NOMO-1 treated with DMSO at 0.1 percent for 48 hours (cell line): ENCODE measurements around the gene IGF1R.

Experiments used
- DNase-seq: peaks from one replicate; lab custom pipeline; 2025; ENCODE audit not compliant: unreplicated experiment; lab: John Stamatoyannopoulos, UW

Gene IGF1R

DNA sequence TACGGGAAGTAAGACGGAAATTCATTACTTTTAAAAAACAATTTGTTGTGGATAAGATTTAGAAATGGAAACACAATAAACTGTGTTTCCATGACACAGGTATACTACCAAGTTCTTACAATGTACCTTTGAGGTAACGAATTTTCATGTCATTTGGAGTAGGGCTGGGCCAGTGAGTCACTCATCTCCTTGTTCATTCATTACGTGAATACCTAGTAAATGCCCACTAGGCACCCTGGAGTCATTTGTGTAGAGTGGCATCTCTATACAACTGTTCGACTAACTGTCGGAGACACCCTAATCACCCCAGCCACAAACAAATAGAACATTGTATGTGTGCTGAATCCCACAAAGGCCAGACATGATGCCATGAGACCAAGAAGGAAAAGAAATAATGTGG lies 94.8 kb downstream of the IGF1R start:
- no peak for DNase-seq

- no peak for DNase-seq
Measured at GRCh38 chr15:98744506-98744905, 96.2 kb downstream of the IGF1R start.

DNA sequence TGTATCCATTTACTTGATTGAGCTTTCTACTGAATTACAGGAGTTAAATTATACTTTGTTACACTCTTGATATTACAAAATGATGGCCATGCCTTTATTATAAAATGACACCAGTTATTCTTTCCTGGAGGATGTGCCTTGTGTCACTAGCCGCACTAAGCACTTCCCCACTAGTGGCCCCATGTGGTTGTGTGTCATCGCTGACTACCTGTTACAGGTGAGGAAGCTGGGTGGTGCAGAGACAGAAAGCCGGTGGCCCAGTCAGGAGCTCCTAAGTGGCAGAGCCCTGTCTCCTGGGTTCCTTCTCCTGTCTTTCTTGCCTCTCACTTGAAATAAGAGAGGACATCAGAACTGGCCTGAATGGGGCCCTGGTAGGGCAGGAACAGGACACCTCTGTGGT lies 96.8 kb downstream of the IGF1R start:
- no peak for DNase-seq

- peak; percentile 14 for DNase-seq
Measured at GRCh38 chr15:98745650-98746374, 97.5 kb downstream of the IGF1R start.

GRCh38 chr15:98746375-98747155 lies 98.2 kb downstream of the IGF1R start:
- no peak for DNase-seq

DNA sequence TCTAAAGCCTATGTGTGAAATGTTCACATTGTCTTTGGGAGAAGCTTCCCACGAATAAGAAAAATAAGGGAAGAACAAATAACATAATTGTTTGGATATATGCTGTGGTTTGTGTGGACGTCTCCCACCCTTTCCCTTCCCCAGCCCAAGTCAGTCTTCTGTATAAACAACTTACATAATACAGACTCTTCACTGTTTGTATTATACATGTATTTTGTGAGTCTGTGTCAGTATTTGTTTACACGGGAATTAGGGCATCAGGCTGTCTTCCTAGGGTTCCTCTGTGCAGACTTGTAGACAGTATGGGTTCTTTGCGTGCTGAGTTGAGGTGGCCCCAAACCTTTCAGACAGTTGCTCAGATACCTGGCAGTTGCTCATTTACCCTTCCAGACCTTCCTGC lies 103.4 kb downstream of the IGF1R start:
- DNase-seq: no peak

- DNase-seq: no peak
Measured at GRCh38 chr15:98753726-98754656, 105.7 kb downstream of the IGF1R start.

DNA sequence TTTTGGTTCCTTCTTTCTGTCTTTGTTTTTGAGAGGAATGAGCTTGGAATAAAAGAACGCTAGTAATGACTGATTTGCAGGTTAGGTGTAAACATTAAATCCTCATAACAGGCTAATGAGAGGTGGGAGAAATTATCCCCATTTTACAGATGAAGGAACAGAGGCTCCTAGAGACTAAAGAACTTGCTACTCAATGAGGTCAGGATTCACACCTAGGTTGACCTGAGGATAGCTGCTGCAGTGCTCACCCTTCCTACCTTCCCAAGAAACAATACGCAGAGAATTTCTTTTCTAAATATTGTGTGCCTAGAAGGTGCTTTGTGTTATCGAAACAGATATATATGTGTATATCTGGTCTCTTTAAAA lies 106.3 kb downstream of the IGF1R start:
- no peak for DNase-seq

DNA sequence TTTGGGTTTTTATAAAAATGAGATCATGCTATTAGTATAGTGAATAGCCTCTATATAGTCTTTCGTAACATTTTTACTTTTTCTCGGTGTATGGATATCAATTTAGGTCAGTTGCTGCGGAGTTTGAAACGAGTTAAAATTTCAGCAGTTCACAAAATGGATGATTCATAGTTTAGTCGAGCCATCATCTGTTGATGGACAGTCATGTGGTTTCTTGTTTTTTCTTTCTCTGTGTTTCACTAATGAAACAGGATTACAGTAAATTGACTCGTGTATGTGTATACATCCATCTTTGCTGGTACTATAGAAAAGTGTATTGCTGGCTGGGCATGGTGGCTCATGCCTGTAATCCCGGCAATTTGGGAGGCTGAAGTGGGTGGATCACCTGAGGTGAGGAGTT lies 106.8 kb downstream of the IGF1R start:
- DNase-seq: no peak

DNA sequence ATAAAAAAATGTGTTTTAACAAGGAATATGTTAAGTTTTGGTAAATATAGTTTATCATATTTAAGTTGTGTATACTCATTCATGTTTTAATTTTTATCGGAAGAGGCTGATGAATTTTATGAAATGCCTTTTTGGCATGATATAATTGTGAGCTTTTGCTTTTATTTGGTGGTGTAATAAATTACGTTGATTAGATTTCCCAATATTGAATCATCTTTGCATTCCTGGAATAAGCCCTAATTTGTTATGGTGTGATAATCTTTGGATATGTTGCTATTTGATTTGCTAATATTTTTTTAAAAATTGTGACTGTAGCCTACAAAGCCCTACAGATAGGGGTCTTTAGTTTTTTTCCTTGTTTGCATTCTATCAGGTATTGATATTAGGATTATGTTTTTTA lies 107.4 kb downstream of the IGF1R start:
- DNase-seq: no peak

DNA sequence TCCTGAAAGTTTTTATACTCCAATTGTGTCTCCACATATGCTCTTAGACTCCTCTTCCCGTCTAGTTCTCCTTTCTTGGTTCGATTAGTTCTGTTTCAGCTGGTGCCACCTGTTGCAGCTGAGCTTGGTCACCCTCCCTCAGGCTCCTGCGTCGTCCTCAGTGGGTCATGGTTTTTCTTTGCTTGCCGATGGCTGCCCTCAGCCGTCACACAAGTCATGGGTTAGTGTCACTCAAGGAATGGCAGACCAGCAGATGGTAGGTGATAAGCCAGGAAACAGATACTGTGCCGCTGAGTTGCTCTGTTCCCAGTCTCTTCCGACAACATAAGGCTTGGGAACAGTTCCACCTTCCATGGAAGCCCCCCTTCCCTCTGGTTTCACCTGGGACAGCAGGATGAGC lies 109.9 kb downstream of the IGF1R start:
- no peak for DNase-seq

- no peak for DNase-seq
Measured at GRCh38 chr15:98759277-98759676, 110.9 kb downstream of the IGF1R start.

DNA sequence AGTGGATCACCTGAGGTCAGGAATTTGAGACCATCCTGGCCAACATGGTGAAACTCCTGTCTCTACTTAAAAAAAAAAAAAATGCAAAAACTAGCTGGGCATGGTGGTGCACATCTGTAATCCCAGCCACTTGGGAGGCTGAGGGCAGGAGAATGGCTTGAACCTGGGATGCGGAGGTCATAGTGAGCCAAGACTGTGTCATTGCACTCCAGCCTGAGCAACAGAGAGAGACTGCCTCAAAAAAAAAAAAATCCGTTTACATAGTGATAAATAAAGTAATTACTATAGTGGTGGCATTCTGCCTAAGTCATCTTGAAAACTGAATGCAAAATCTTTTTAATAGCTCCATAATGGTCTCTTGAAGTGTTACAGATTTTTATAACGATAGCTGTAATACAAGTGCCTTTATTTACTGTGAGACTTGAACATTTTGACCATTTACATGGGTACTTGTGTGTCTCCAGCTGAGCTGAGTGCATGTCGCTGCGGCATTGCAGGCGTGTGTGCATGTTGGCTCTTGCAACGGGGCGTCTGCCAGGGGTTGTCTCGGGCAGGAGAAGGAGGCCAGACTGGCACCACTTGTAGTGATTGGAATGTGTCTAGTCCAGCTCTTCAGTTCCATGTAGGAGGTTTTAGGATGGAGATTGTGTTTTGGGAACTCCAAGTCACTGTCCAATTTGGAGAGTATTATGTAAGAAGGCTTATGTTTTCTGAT lies 111.9 kb downstream of the IGF1R start:
- no peak for DNase-seq

DNA sequence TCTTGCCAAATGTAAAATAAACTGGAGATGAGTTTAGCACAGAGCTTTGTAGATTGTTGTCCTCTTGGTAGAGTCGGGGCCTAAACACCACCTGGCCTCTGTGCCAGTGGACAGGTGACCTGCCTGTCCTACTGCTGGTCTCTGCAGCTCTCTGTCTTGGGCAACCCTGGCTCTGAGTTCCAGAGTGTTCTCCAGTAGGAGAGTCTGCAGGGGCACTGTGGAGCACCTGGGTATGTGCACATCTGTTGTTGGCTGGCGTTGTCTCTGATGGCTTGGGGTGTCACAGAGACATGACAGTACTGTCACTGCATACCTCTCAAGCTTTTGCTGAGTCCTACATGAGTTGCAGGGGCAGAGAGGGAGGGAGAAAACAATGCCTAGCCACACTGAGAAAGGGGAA lies 112.6 kb downstream of the IGF1R start:
- no peak for DNase-seq

DNA sequence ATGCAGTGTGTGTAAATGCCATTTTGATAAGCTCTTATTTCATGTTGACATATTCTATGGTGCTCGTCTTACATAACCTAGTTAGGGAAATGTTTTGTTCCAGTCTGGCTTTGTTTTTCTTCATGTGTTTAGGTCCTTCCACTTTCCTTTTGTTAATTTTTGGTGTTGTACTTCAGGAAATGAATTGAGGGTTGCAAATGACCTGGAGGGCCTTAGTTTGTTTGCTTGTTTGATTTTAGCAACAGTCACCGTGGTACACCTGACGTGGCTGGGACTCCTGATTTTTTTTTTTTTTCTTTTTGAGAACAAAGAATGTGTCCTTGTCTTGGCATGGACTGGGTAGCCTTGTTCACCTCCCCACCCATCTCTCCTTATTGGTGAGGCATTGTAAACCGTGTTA lies 114.8 kb downstream of the IGF1R start:
- no peak for DNase-seq

DNA sequence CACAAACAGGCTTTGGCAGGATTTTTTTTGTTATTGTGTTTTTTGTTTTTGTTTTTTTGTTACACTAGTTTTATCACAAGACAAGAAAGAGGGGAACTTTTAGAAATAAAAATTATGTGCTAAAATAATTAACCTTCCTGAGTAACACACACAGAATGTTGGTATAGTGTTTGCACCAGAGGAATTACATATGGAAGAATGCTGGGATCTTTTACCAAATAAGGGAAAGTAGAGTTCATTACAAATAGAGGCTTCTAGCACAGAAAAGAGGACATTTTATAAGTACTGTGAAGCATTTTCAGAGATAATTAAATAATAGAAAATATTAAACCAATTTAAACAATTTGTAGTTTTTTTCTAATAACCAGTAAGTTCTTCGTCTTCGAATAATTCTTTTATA lies 116.0 kb downstream of the IGF1R start:
- DNase-seq: no peak

- DNase-seq: no peak
Measured at GRCh38 chr15:98765610-98766009, 117.3 kb downstream of the IGF1R start.

GRCh38 chr15:98767692-98768091 lies 119.4 kb downstream of the IGF1R start:
- DNase-seq: no peak

- no peak for DNase-seq
Measured at GRCh38 chr15:98769867-98770266, 121.5 kb downstream of the IGF1R start.

- DNase-seq: no peak
Measured at GRCh38 chr15:98770984-98771383, 122.6 kb downstream of the IGF1R start.

DNA sequence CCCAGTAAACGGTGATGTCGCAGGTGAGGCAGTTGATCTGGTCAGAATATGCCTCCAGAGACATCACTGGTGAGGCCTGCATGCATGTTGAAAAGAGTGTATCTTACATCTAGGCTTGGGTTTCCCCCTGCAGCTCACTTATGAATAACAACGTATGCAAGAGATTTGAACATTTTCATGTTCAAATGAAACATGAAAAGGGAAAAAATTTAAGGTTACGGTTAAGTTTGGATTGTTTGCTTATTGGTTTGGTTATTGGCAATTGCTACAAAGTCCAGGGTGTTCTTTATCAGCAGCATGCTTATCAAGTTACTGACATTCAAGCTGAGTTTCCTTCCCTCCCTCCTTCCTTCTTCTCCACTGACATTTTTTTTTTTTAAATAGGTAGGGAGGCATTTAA lies 123.2 kb downstream of the IGF1R start:
- DNase-seq: no peak
